Activated CD4-positive, alpha-beta T cell treated with anti-CD3 and anti-CD28 coated beads for 36 hours (primary cell): ENCODE data around the gene MYOF. TPM values are rescaled to one million over a fixed set of nuclear protein-coding genes. Genes with fewer than 3 reads are reported as not detected.

Experiments
- ATAC-seq: fragments of 200-7000 bp; cut with Tn5 transposase; one replicate; pipeline ENCODE4 v1.10.0; 2021; ENCODE audit warnings: mild to moderate bottlenecking, moderate library complexity
- CTCF ChIA-PET: fragments of 350-600 bp; sonication (Branson Sonifier 250); formaldehyde crosslinking; loops from one replicate; lab custom pipeline; 2021; ENCODE audit warnings: antibody characterized with exemption; lab: Charles Lee
- POLR2A ChIA-PET: fragments of 350-600 bp; sonication (Branson Sonifier 250); formaldehyde crosslinking; loops from one replicate; lab custom pipeline; 2021; ENCODE audit warnings: antibody characterized with exemption, inconsistent platforms; lab: Charles Lee
- DNase-seq: peaks from one replicate; pipeline ENCODE4 v3.0.0-alpha.2; 2020
- H3K27ac Mint-ChIP-seq: one replicate; pipeline ENCODE4 v1.8.0; 2021; ENCODE audit warnings: mixed read lengths
- H3K27me3 Mint-ChIP-seq: one replicate; pipeline ENCODE4 v1.8.0; 2021; ENCODE audit warnings: mixed read lengths
- H3K36me3 Mint-ChIP-seq: one replicate; pipeline ENCODE4 v1.8.0; 2021; ENCODE audit warnings: low read depth, mixed read lengths
- H3K4me1 Mint-ChIP-seq: one replicate; pipeline ENCODE4 v1.8.0; 2021; ENCODE audit warnings: mixed read lengths
- H3K4me3 Mint-ChIP-seq: one replicate; pipeline ENCODE4 v1.8.0; 2021; ENCODE audit warnings: mild to moderate bottlenecking, moderate library complexity, mixed read lengths
- H3K9me3 Mint-ChIP-seq: one replicate; pipeline ENCODE4 v1.8.0; 2021; ENCODE audit warnings: low read depth, mixed read lengths
- intact Hi-C, 2 experiments: fragments of 100-400 bp; cut with DNase I in 1 of 2; cut with micrococcal nuclease in 1 of 2; formaldehyde crosslinking; loops; one replicate each; pipeline versions ENCODE4 v1.14.2 to v1.15.1; 2022 to 2024; cut with DNase I, micrococcal nuclease
- total RNA-seq, 2 experiments: library from RNA; stranded (reverse); gene quantifications; one replicate each; pipeline ENCODE4 v1.2.3, GENCODE V29; 2021

Gene MYOF
- total RNA-seq, 2 experiments from 2014 or later: 37.8 to 40.0 TPM

DNA sequence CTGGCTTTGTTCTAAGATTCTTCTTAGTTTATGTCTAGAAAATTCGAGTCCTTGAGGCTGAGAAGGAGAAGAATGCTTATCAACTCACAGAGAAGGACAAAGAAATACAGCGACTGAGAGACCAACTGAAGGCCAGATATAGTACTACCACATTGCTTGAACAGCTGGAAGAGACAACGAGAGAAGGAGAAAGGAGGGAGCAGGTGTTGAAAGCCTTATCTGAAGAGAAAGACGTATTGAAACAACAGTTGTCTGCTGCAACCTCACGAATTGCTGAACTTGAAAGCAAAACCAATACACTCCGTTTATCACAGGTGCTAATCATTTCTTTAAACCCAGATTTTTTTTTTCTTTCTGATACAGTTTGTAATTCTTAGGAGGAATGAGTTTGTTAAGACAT is 20.9 kb upstream of the MYOF start:
- no peaks in the 10 kb centered on the region for H3K27me3 Mint-ChIP-seq
- POLR2A ChIA-PET: interaction anchor here (0.7 kb wide), 1 partner anchor 41 kb away, joined by 4 read pairs; no protein-coding TSS in a partner anchor
- intact Hi-C loops: no loop called here

DNA sequence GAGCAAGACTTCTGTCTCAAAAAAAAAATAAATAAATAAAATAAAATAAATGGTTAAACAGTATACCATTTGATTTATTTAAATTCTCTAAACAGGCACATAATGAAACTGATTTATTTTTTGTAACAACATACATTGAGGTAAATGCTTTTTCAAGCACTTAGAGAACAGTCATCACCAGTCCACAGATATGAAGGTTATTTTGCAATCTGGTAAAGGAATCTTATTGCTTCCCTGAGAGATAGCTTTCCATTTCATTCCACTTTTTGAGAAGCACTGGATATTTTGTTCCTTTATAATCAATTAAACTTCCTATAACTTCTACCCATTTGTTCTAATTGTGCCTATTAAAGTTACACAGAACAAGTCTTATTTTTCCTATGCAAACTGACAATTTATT is 19.5 kb upstream of the MYOF start:
- H3K4me1 Mint-ChIP-seq: peaks cover 46% of the 10 kb centered on the region
- no peak overlapping the region for H3K27ac Mint-ChIP-seq
- H3K4me3 Mint-ChIP-seq: no peak overlapping the region
- DNase-seq (no peak), ATAC-seq (no peak)
- ChIA-PET POLR2A (no interaction called here), CTCF (interaction anchor here (0.6 to 4.8 kb wide), 5 partner anchors 10 to 908 kb away, joined by 3 to 45 read pairs (median 18); partner anchors contain the start of gene MYOF)
- intact Hi-C loops: no loop called here
- H3K9me3 Mint-ChIP-seq: no peaks in the 10 kb centered on the region
- no peaks in the 10 kb centered on the region for H3K27me3 Mint-ChIP-seq
- peaks cover 49% of the 10 kb centered on the region for H3K36me3 Mint-ChIP-seq

More for the DNA sequence above, 20.9 kb upstream of the MYOF start:
- H3K4me3 Mint-ChIP-seq: no peak overlapping the region
- no peaks in the 10 kb centered on the region for H3K9me3 Mint-ChIP-seq
- H3K27ac Mint-ChIP-seq: peak overlapping the region; percentile 27
- CTCF ChIA-PET: interaction anchor here (0.7 to 4.8 kb wide), 7 partner anchors 8 to 132 kb away, joined by 3 to 45 read pairs (median 6); partner anchors contain the start of gene MYOF
- ATAC-seq (peak; percentile 79), DNase-seq (no peak)
- peaks cover 55% of the 10 kb centered on the region for H3K36me3 Mint-ChIP-seq
- peaks cover 45% of the 10 kb centered on the region for H3K4me1 Mint-ChIP-seq

DNA sequence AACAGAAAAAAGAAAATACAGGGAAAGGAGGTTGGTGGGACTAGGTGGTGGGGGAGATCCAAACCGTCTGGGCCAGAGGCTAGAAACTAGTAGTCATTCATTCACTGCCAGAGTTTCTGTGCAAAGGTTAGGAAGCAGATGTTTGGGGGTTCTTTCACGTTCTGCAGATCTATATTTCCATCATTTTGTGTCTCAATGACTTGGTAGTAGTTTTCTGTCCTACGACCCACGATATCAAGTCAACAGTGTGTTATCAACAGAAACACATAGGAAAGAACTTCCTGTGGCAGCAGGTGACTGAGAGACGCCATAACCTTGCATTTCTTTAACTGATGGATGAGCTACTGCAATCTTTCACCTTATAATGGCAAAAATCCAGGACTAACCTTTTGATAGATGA is 16.0 kb upstream of the MYOF start:
- ChIA-PET CTCF (no interaction called here), POLR2A (no interaction called here)
- no peak for DNase-seq

DNA sequence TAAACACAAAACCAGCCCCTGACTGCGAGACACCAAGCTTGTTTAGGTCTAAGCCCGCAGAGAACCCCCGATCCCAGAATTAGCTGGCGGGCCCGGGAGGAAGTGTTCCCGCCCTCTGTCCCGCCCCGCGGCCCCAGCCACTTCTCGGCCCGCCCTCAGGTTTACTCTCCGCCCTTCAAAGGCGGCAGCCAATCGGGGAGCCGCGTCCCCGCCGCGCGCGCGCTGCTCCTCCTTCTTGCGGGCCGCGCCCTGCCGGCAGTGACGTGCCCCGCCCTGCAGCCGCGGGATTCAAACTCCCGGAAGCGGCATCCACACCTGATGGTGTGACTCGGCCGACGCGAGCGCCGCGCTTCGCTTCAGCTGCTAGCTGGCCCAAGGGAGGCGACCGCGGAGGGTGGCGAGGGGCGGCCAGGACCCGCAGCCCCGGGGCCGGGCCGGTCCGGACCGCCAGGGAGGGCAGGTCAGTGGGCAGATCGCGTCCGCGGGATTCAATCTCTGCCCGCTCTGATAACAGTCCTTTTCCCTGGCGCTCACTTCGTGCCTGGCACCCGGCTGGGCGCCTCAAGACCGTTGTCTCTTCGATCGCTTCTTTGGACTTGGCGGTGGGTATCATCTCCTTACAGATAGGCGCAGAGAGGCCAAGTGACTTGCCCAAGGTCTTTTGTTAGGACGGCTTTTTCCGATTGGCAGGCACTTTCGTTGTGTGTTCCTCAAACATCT is 14.3 kb upstream of the MYOF start, which contains the start of gene CEP55:
Gene CEP55 (plus strand): TSS at position 291 of the 720 bp plus-strand sequence. CDS start 3,440 bp downstream, outside the sequence.
- intact Hi-C loops: loop anchor here (1.0 to 10.0 kb wide), 13 partner anchors 14 to 1051 kb away; partner anchors contain the start of genes EXOC6 (in 2 of the 2), FRA10AC1 (in 2 of the 2), KIF11 (in 2 of the 2) and MYOF (in 2 of the 2)
- peak; percentile 98 for DNase-seq
- Mint-ChIP-seq H3K9me3 (no peaks in the 10 kb centered on the region), H3K4me3 (peak within 1 kb of the TSS; percentile 78), H3K4me1 (peaks cover 25% of the 10 kb centered on the region), H3K27ac (peak within 1 kb of the TSS; percentile 84), H3K27me3 (peaks cover 2% of the 10 kb centered on the region), H3K36me3 (peaks cover 24% of the 10 kb centered on the region)
- ChIA-PET POLR2A (interaction anchor here (0.6 to 1.4 kb wide), 3 partner anchors 8 to 36 kb away, joined by 3 to 9 read pairs (median 4); partner anchors contain the start of gene MYOF), CTCF (interaction anchor here (0.7 to 3.3 kb wide), 10 partner anchors 9 to 126 kb away, joined by 3 to 48 read pairs (median 4); partner anchors contain the start of gene MYOF)
- ATAC-seq: peak; percentile 99

More for the DNA sequence above, 16.0 kb upstream of the MYOF start:
- Mint-ChIP-seq H3K27ac (peak overlapping the region; percentile 68), H3K9me3 (no peaks in the 10 kb centered on the region), H3K4me1 (peaks cover 37% of the 10 kb centered on the region), H3K36me3 (peaks cover 32% of the 10 kb centered on the region), H3K4me3 (peak overlapping the region; percentile 78), H3K27me3 (peaks cover 2% of the 10 kb centered on the region)
- intact Hi-C loops: loop anchor here (5.0 to 10.0 kb wide), 6 partner anchors 121 to 1049 kb away; partner anchors contain the start of genes KIF11 (in 2 of the 2), CYP26C1 (in 1 of the 2), EXOC6 (in 1 of the 2) and HELLS (in 1 of the 2)
- no peak for ATAC-seq

DNA sequence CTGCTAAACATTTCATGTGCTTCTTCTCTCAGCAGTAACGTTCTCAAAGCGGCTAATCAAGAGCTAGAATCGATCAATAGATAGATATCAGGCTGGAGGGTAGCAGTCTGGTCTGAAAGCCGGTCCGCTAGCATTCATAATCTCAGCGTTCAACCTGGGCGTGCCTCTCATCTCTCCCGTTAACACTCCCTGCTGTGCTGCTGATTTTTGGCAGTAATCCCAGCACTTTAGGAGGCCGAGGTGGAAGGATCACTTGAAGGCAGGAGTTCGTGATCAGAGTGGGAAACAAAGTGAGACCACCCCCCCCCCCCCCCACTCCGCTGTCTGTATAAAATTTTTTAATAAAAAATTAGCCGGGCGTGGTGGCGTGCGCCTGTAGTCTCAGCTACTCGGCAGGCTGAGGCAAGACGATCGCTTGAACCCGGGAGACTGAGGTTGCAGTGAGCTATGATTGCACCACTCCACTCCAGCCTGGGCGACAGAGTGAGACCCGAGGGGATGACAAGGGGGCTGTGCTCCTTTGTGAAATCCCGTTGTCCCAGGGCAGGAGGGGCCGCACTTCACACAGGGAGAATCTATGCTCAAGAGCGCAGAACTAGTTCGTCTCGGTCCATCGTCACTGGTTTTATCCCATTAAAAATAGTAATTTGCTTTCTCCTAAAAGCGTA is 13.7 kb upstream of the MYOF start:
- H3K4me1 Mint-ChIP-seq: peaks cover 25% of the 10 kb centered on the region
- peaks cover 22% of the 10 kb centered on the region for H3K36me3 Mint-ChIP-seq
- intact Hi-C loops: loop anchor here (1.0 to 10.0 kb wide), 13 partner anchors 13 to 1052 kb away; partner anchors contain the start of genes EXOC6 (in 2 of the 2), FRA10AC1 (in 2 of the 2), KIF11 (in 2 of the 2) and MYOF (in 2 of the 2)
- no peaks in the 10 kb centered on the region for H3K9me3 Mint-ChIP-seq
- peak; percentile 7 for ATAC-seq
- ChIA-PET CTCF (interaction anchor here (0.6 to 3.3 kb wide), 11 partner anchors 9 to 725 kb away, joined by 3 to 48 read pairs (median 4); partner anchors contain the start of gene MYOF), POLR2A (interaction anchor here (1.3 to 1.4 kb wide), 2 partner anchors 9 to 13 kb away, joined by 4 to 9 read pairs; partner anchors contain the start of gene MYOF)
- peak overlapping the region; percentile 55 for H3K27ac Mint-ChIP-seq
- peak; percentile 45 for DNase-seq
- H3K4me3 Mint-ChIP-seq: peak overlapping the region; percentile 78
- peaks cover 2% of the 10 kb centered on the region for H3K27me3 Mint-ChIP-seq

DNA sequence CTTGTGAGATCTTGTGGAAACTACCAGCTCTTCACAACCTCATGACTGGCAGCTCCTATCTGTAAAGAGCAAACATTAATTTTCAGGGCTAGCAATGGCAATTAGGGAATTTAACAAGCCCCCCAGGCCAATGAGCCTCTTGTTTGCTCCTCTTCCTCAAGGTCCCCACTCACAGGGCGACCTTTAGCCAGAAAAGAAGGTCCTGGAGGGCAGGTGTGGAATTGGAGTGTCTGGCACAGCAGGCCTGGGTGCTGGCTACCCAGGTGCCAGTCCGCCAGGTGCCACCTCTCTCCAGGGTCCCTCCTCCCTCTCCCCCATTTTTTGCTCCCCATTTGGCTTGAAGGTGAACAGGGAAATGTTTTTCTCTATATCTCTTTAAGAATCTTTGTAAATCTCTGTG is 12.4 kb upstream of the MYOF start:
- Mint-ChIP-seq H3K9me3 (no peaks in the 10 kb centered on the region), H3K4me1 (peaks cover 20% of the 10 kb centered on the region), H3K27ac (no peak overlapping the region), H3K4me3 (no peak overlapping the region), H3K27me3 (peaks cover 2% of the 10 kb centered on the region), H3K36me3 (peaks cover 10% of the 10 kb centered on the region)
- intact Hi-C loops: loop anchor here in 1 of 2 experiments (10.0 kb wide), 2 partner anchors 650 to 900 kb away; partner anchors contain the start of genes EXOC6 and KIF11
- DNase-seq (no peak), ATAC-seq (no peak)
- CTCF ChIA-PET: interaction anchor here (0.5 to 3.3 kb wide), 6 partner anchors 8 to 873 kb away, joined by 3 to 48 read pairs (median 4); partner anchors contain the start of gene MYOF
- POLR2A ChIA-PET: no interaction called here

DNA sequence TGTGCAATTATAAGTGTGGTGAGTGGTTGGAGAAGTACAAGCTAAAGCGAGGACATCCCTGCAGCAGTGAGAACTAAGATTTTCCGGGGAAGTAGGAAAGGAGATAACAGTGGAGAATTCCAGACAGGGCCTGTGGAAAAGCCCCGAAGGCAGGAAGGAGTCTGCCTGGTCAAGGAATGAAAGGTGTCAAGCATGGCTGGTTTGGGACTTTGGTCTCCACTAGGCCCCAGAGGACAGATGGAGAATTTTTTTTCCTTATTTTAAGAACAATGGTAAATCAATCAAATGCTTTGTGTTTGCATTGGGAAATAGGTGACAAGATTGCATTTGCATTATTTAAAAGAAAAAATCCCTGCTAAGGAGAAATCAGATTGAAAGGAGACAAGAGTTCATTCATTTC is 11.0 kb upstream of the MYOF start:
- ChIA-PET CTCF (interaction anchor here (2.8 kb wide), 1 partner anchor 11 kb away, joined by 16 read pairs; the partner anchor contains the start of gene MYOF), POLR2A (no interaction called here)
- H3K27ac Mint-ChIP-seq: no peak overlapping the region
- H3K36me3 Mint-ChIP-seq: peaks cover 5% of the 10 kb centered on the region
- H3K4me3 Mint-ChIP-seq: no peak overlapping the region
- ATAC-seq (no peak), DNase-seq (no peak)
- H3K27me3 Mint-ChIP-seq: peaks cover 5% of the 10 kb centered on the region
- H3K4me1 Mint-ChIP-seq: peaks cover 11% of the 10 kb centered on the region
- intact Hi-C loops: loop anchor here in 1 of 2 experiments (10.0 kb wide), 2 partner anchors 648 to 898 kb away; partner anchors contain the start of genes EXOC6 and KIF11
- H3K9me3 Mint-ChIP-seq: no peaks in the 10 kb centered on the region

DNA sequence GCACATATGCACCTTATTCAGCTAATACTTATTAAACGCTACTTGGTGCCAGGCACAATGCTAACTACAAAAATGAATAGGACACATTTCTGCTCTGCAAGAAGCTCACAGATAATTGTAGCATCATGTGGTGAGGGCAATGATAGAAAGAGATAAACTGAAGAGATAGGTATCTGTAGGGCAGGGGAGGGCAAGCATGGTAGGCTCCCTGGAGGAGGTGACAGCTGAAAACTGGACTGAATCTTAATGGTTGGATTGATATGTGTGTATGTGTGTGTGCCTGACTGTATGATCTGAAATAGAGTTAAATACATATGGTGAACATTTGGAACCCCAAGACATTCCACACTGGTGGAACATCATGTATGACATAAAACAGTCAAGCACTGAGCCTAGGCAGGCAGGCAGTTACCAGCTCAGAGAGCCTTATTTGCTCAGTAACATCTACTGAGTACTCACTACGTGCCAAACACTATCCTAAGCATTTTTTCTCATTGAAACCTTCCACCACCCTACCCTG is 9.5 kb upstream of the MYOF start:
- ATAC-seq (no peak), DNase-seq (no peak)
- POLR2A ChIA-PET: no interaction called here
- H3K27ac Mint-ChIP-seq: no peak overlapping the region
- CTCF ChIA-PET: interaction anchor here (0.6 to 2.8 kb wide), 8 partner anchors 9 to 369 kb away, joined by 3 to 16 read pairs (median 4); partner anchors contain the start of gene MYOF
- no peak overlapping the region for H3K4me3 Mint-ChIP-seq
- peaks cover 4% of the 10 kb centered on the region for H3K4me1 Mint-ChIP-seq
- peaks cover 8% of the 10 kb centered on the region for H3K27me3 Mint-ChIP-seq
- no peaks in the 10 kb centered on the region for H3K36me3 Mint-ChIP-seq
- intact Hi-C loops: loop anchor here in 1 of 2 experiments (10.0 kb wide), 2 partner anchors 647 to 897 kb away; partner anchors contain the start of genes EXOC6 and KIF11
- no peaks in the 10 kb centered on the region for H3K9me3 Mint-ChIP-seq

DNA sequence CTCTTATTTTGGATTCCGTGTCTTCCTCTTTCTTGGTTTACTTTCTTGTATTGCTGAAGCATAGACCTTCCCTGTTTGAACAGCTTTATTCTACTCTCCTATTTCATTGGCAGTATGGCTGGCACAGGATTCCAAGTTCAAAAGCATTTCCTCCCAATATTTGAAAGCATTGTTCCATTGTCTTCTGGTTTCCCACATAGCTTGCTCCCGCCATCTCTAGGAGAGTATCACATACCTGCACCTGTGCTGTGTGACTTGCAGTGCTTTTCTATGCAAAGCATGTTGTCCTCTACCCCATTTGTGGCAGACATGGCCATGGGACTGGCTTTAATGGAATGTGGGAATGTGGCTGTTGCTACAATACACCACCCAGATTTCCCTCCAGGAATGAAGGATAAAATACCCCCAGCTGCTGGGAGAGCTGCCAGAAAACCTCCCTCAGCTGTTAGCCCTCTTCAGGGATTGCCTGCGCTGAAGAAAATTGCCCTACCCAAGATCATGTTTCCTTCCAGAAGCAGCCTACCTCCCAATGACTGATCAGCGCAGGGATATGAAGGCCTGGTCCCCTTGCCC is 6.9 kb upstream of the MYOF start:
- H3K4me1 Mint-ChIP-seq: no peaks in the 10 kb centered on the region
- H3K27ac Mint-ChIP-seq: no peak overlapping the region
- ATAC-seq: no peak
- H3K4me3 Mint-ChIP-seq: no peak overlapping the region
- H3K27me3 Mint-ChIP-seq: peaks cover 13% of the 10 kb centered on the region
- H3K36me3 Mint-ChIP-seq: no peaks in the 10 kb centered on the region
- POLR2A ChIA-PET: no interaction called here
- intact Hi-C loops: loop anchor here in 1 of 2 experiments (10.0 kb wide), 1 partner anchor 374 kb away; no protein-coding TSS in a partner anchor
- CTCF ChIA-PET: interaction anchor here (1.0 to 12.7 kb wide), 5 partner anchors 13 to 112 kb away, joined by 3 to 378 read pairs (median 5); no protein-coding TSS in a partner anchor
- no peaks in the 10 kb centered on the region for H3K9me3 Mint-ChIP-seq
- DNase-seq: no peak

DNA sequence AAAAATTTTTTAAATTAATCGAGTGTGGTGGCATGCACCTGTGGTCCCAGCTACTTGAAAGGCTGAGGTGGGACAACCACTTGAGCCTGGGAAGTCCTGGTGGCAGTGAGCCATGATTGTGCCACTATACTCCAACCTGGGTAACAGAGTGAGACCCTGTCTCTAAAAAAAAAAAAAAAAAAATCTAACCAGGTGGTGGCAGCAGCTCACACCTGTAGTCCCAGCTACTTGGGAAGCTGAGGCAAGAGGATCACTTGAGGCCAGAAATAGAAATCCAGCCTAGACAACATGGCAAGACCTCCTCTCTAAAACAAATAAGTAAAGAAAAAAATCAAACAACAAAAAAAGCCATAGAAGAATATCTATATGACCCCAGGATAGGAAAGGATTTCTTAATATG is 3.6 kb upstream of the MYOF start:
- H3K36me3 Mint-ChIP-seq: no peaks in the 10 kb centered on the region
- H3K27ac Mint-ChIP-seq: no peak overlapping the region
- intact Hi-C loops: loop anchor here in 1 of 2 experiments (10.0 kb wide), 1 partner anchor 371 kb away; no protein-coding TSS in a partner anchor
- no peak for DNase-seq
- peaks cover 20% of the 10 kb centered on the region for H3K4me1 Mint-ChIP-seq
- no peak overlapping the region for H3K4me3 Mint-ChIP-seq
- H3K9me3 Mint-ChIP-seq: no peaks in the 10 kb centered on the region
- H3K27me3 Mint-ChIP-seq: peaks cover 15% of the 10 kb centered on the region
- ATAC-seq: no peak
- ChIA-PET POLR2A (no interaction called here), CTCF (interaction anchor here (1.1 to 12.7 kb wide), 4 partner anchors 24 to 129 kb away, joined by 4 to 378 read pairs (median 8); no protein-coding TSS in a partner anchor)
